Fibroblast of the aortic adventitia (primary cell): ENCODE measurements around the gene BCAM. TPM values are rescaled to one million over a fixed set of nuclear protein-coding genes. Genes with fewer than 3 reads are reported as not detected.

Experiments
- DNase-seq: peaks from one replicate; pipeline ENCODE4 v3.0.0-alpha.2; 2010; ENCODE audit warnings: low read depth
- H3K4me3 ChIP-seq: 2 replicates; pipeline ENCODE4 v1.5.1; 2011; ENCODE audit warnings: low read depth, mild to moderate bottlenecking, control low read depth, low read length, moderate library complexity
- CTCF ChIP-seq: IDR thresholded peaks from 2 replicates; pipeline ENCODE4 v1.5.1; 2011; ENCODE audit warnings: mild to moderate bottlenecking, low read length, control low read depth, inconsistent platforms; ENCODE audit not compliant: insufficient read depth
- total RNA-seq: library from RNA; depleted of rRNA; stranded (reverse); fragments of >200 nt; gene quantifications from 2 replicates; pipeline ENCODE4 v1.2.3, GENCODE V29; 2012; ENCODE audit warnings: low replicate concordance

BCAM gene
- total RNA-seq, 1 donor, result 5.9 TPM

- no peak overlapping the region for H3K4me3 ChIP-seq
- no peak for DNase-seq
- no peak for TF ChIP-seq CTCF
Observed at GRCh38 chr19:44792281-44792680, 16.6 kb upstream of the BCAM start.

- TF ChIP-seq CTCF, result no peak
- H3K4me3 ChIP-seq, result no peak overlapping the region
- no peak for DNase-seq
Observed at GRCh38 chr19:44794610-44795009, 14.3 kb upstream of the BCAM start.

GRCh38 chr19:44795398-44795987 lies 13.4 kb upstream of the BCAM start:
- no peak for TF ChIP-seq CTCF
- DNase-seq, result no peak
- H3K4me3 ChIP-seq, result no peak overlapping the region

GRCh38 chr19:44796701-44797115 lies 12.2 kb upstream of the BCAM start:
- DNase-seq, result no peak
- no peak for TF ChIP-seq CTCF
- H3K4me3 ChIP-seq, result no peak overlapping the region

- no peak for DNase-seq
- H3K4me3 ChIP-seq, result no peak overlapping the region
- no peak for TF ChIP-seq CTCF
Observed at GRCh38 chr19:44799627-44800346, 9.1 kb upstream of the BCAM start.

GRCh38 chr19:44800461-44800860 lies 8.4 kb upstream of the BCAM start:
- DNase-seq, result peak; percentile 72
- TF ChIP-seq CTCF, result peak; percentile 99

More at GRCh38 chr19:44800461-44800860, 8.4 kb upstream of the BCAM start:
- no peak overlapping the region for H3K4me3 ChIP-seq
